GM20431 (cell line): ENCODE measurements around the gene LRP2.

Source experiments
- in situ Hi-C: fragments of 300-500 bp; cut with MseI, MboI; formaldehyde crosslinking; loops from one replicate; pipeline ENCODE4 v1.15.0; 2020; ENCODE audit warnings: low sequenced_read_pairs; ENCODE audit not compliant: unreplicated experiment

The LRP2 gene

GRCh38 chr2:169106563-169107545 lies 255.5 kb downstream of the LRP2 start:
- in situ Hi-C loops, result loop anchor here (25.0 kb wide), 1 partner anchor 145 kb away; no protein-coding TSS in a partner anchor

GRCh38 chr2:169106134-169106533 lies 256.2 kb downstream of the LRP2 start:
- in situ Hi-C loops, result loop anchor here (25.0 kb wide), 1 partner anchor 144 kb away; no protein-coding TSS in a partner anchor

- in situ Hi-C loops, result loop anchor here (25.0 kb wide), 1 partner anchor 143 kb away; no protein-coding TSS in a partner anchor
Observed at GRCh38 chr2:169105476-169105875, 256.9 kb downstream of the LRP2 start.

GRCh38 chr2:169104848-169105247 lies 257.5 kb downstream of the LRP2 start:
- in situ Hi-C loops, result loop anchor here (25.0 kb wide), 1 partner anchor 143 kb away; no protein-coding TSS in a partner anchor

- in situ Hi-C loops, result no loop called here
Observed at GRCh38 chr2:169095621-169096105, 266.7 kb downstream of the LRP2 start.

GRCh38 chr2:169094676-169095075 lies 267.7 kb downstream of the LRP2 start:
- in situ Hi-C loops, result no loop called here

- in situ Hi-C loops, result no loop called here
Observed at GRCh38 chr2:169093535-169093934, 268.8 kb downstream of the LRP2 start.

- in situ Hi-C loops, result no loop called here
Observed at GRCh38 chr2:169091761-169092519, 270.4 kb downstream of the LRP2 start.

- in situ Hi-C loops, result no loop called here
Observed at GRCh38 chr2:169091256-169091655, 271.1 kb downstream of the LRP2 start.

GRCh38 chr2:169090133-169090820 lies 272.1 kb downstream of the LRP2 start:
- in situ Hi-C loops, result no loop called here

- in situ Hi-C loops, result no loop called here
Observed at GRCh38 chr2:169089182-169089581, 273.2 kb downstream of the LRP2 start.

GRCh38 chr2:169087757-169088379 lies 274.5 kb downstream of the LRP2 start:
- in situ Hi-C loops, result no loop called here

- in situ Hi-C loops, result no loop called here
Observed at GRCh38 chr2:169086893-169087467, 275.4 kb downstream of the LRP2 start.

- in situ Hi-C loops, result no loop called here
Observed at GRCh38 chr2:169082995-169083394, 279.3 kb downstream of the LRP2 start.

GRCh38 chr2:169081551-169081950 lies 280.8 kb downstream of the LRP2 start:
- in situ Hi-C loops, result no loop called here

GRCh38 chr2:169080250-169081069 lies 281.9 kb downstream of the LRP2 start:
- in situ Hi-C loops, result no loop called here

- in situ Hi-C loops, result no loop called here
Observed at GRCh38 chr2:169077674-169078240, 284.6 kb downstream of the LRP2 start.
